GM19351 (cell line): Measurements from ENCODE around the gene CCNF.
A peak's percentile ranks its signal among the peaks of the same experiment; 100 is the strongest.
"Not testable (repeated sequence)": the region's sequence is repeated elsewhere in the genome, so short reads cannot be mapped to it uniquely, and the experiment has no call there.

Source experiments
- ATAC-seq: cut with Tn5 transposase; IDR thresholded peaks from one replicate; pipeline ENCODE4 v1.9.1; 2021; ENCODE audit warnings: mild to moderate bottlenecking, moderate library complexity; ENCODE audit not compliant: unreplicated experiment

The CCNF gene

DNA sequence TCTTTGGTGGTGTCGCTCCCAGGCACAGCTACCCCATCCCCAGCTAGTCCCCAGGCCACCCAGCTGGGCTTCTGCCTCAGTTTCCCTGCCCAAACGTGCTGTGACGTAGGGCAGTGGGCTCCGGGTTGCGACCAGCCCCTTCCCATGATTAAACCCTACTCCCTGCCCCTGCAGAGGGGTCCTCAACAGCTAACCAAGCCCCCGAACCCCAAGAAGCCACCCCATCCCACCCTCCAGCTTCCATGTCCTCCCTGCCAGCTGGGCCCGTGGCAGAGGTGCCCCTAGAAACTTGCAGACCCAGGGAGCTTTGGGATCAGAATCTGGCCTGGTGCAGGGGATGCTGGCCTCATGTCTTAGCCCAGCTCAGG is 41.0 kb downstream of the CCNF start:
- ATAC-seq, result no peak

DNA sequence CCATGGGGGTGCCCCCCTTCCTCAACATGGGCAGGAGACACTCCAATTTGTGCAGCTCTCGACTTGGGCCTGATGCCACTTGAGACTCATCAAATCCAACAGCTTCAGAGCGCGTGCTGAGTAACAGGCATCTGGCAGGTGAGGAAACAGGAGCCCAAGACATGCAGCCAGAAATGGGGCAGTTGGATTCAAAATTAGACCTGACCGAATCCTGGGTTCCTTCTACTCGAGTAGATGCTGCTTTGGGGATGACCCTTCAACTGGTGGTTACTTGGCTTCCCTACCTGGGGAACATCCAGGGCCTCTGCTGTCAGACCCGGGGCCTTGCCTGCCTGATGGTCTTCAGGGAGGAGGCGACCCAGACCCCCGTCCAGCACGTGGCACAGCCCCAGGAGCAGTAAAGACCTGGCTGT is 41.4 kb downstream of the CCNF start:
- no peak for ATAC-seq

DNA sequence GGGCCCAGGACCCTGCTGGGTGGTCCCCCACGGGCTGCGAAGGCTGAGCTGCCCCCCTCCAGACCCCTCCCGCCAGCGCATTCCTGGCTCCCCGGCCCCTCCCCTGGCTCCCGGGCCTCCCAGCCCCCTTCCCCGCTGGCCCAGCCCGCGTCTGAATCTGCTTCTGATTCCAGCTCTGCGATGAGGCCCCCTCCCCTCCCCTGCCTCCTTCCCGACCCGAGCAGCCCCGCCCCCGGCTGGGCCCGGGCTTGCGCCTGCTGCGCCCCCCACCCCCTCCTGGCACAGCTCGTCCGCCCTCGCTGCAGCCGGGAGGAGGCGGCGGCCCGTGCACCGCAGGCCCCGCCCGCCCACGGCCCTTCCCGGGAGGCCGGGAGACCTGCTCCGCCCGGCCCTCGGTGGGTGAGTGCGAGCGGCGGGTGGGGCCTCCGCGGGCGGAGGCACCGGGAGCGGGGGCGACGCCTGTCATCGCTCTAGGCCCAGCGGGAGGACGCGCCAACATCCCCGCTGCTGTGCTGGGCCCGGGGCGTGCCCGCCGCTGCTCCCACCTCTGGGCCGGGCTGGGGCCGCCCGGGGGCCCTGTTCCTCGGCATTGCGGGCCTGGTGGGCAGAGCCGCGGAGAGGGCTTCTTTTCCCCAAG is 41.9 kb downstream of the CCNF start, which contains the start of gene NTN3:
NTN3 (plus strand) TSS at position 282 of the 637 bp plus-strand sequence. CDS start 405 bp downstream, outside the sequence.
- no peak for ATAC-seq

DNA sequence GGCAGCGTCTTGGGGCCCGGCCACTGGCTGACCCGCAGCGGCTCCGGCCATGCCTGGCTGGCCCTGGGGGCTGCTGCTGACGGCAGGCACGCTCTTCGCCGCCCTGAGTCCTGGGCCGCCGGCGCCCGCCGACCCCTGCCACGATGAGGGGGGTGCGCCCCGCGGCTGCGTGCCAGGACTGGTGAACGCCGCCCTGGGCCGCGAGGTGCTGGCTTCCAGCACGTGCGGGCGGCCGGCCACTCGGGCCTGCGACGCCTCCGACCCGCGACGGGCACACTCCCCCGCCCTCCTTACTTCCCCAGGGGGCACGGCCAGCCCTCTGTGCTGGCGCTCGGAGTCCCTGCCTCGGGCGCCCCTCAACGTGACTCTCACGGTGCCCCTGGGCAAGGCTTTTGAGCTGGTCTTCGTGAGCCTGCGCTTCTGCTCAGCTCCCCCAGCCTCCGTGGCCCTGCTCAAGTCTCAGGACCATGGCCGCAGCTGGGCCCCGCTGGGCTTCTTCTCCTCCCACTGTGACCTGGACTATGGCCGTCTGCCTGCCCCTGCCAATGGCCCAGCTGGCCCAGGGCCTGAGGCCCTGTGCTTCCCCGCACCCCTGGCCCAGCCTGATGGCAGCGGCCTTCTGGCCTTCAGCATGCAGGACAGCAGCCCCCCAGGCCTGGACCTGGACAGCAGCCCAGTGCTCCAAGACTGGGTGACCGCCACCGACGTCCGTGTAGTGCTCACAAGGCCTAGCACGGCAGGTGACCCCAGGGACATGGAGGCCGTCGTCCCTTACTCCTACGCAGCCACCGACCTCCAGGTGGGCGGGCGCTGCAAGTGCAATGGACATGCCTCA is 42.6 kb downstream of the CCNF start:
- no peak for ATAC-seq

DNA sequence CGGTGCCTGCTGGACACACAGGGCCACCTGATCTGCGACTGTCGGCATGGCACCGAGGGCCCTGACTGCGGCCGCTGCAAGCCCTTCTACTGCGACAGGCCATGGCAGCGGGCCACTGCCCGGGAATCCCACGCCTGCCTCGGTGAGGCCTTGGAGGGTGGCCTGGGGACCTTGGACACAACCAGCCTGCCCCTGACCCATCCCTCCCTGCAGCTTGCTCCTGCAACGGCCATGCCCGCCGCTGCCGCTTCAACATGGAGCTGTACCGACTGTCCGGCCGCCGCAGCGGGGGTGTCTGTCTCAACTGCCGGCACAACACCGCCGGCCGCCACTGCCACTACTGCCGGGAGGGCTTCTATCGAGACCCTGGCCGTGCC is 43.2 kb downstream of the CCNF start:
- ATAC-seq, result no peak

DNA sequence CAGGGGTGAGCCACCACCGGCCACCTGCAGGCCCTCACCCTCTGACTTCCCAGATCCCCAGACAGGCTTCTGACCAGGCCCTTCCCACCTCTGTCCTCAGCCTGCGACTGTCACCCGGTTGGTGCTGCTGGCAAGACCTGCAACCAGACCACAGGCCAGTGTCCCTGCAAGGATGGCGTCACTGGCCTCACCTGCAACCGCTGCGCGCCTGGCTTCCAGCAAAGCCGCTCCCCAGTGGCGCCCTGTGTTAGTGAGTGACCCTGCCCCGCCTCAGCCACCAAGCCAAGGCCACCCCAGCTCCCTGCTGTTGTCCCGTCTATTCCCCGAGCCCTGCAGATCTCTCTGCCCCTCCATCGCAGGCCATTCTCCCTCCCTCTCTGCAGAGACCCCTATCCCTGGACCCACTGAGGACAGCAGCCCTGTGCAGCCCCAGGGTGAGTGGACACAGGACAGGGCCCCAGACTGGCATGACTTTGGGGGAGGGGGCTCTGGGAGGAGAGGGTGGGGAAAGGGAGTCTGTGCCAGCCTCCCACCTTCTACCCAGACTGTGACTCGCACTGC is 43.7 kb downstream of the CCNF start:
- no peak for ATAC-seq

DNA sequence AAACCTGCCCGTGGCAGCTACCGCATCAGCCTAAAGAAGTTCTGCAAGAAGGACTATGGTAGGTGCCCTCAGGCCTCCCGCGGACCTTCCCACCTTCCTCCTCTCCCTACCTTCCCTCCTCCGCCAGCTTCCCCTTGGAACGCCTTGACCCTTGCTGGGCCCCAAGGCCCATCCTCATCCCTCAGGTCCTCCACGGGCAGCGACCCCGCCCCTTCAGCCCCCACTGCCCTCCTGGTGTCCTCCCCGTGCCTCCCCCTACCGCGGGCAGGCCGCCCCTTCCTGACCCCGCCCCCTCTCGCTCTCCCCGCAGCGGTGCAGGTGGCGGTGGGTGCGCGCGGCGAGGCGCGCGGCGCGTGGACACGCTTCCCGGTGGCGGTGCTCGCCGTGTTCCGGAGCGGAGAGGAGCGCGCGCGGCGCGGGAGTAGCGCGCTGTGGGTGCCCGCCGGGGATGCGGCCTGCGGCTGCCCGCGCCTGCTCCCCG is 44.2 kb downstream of the CCNF start:
- ATAC-seq, result no peak

DNA sequence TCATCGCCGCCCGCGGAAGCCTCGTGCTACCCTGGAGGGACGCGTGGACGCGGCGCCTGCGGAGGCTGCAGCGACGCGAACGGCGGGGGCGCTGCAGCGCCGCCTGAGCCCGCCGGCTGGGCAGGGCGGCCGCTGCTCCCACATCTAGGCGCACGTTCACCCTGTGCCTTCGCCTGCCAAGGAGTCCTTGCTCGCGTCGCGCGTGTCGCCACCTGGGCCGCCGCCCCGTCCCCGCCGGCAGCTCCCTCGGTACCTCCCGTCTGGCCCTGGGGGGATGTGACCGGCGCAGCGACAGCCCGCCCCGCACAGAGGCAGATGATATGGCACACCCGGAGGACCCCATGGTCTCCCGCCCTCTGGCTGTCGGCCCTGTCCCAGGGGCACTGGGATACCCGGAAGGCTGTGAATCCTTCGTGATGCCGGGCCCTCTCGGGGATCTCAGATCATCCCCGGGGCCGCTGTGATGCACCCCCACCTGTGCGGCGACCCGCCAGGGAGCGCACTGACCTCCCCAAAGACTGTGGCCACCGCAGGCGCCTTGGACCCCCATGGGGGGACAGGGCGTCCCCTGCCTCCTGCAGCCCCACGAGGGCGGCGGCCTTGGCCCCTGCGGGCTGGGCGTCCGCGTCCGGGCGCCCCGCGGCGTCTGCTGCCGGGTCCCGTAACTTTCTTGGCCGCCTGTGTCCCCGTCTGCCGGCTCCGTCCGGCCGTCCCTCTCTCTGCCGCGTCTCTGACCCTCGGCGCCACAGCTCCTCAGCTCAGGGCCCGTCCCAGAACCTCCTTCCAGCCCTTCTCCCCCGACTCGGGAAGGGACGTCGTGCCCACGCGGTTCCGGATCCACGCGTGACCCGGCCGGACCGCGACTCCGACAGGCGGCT is 45.0 kb downstream of the CCNF start:
- peak; percentile 45 for ATAC-seq

DNA sequence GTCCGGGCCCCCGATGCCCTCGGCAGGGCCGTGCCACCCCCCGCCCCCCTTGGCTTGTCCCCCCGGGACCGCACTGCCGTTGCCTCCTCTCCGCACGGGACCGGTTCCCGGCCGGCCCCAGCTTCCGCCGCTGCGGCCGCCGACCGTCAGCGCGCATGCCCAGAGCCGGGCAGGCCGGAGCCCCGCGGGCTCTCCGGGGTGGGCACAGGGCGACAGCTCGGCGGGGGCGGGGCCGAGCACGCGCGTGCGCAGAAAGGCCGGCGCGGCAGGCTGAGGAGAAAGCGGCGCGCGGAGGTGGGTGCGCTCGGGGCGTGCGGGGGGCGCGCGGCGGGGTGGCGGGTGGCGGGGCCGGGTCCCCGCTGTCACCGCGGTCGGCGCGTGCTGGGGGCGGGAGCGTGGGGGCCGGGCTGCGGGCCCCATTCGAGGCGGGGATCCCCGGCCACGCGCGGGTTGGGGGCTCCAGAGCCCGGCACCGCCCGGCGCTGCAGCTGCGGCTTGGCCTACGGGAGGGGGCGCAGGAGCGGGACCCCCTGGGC is 45.7 kb downstream of the CCNF start, which contains the start of gene TBC1D24:
TBC1D24 (plus strand) TSS at position 251 of the 536 bp plus-strand sequence. CDS start 21,022 bp downstream, outside the sequence.
- ATAC-seq, result peak; percentile 54

DNA sequence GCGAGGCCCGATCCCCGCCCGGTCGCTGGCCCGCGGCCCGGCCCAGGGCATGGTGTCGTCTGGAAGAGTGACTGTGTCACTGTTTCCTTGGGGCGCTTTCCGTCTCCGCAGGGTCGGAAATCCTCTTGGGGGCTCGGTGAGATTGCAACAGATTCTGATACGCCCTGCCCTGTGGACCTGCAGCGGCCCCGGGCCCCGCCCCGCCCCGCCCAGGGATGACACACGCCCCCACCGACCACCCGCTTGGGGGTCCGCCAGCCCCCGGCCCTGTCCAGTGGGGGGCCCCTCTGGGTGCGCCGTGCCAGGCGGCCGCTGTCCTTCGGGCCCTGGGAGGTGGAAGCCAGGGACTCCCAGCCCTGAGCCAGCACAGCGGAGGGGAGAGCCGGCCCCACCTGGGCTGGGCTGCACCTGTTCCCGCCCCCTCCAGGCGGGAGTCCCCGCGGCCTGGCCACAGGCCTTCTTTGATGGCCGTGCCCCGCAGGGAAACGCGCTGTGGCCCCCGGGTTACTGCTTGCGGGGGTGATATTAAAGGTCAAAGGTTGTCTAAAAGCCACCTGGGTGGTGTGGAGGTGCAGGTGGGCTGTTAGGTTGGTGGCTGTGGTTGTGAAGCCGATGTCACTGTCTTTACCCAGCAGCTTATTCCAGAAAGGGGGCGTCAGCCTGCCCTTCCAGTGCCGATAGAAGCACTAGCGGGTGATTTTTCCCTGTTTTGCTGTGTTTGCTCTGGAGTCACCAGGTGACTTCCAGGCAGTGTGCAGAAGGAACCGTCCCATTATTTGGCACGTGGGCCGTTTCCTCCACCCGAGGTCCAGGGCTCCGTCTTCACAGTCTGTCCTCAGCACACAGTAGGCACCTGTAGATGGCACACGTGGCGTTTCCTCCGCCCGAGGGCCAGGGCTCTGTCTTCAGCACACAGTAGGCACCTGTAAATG is 46.4 kb downstream of the CCNF start:
- peak; percentile 14 for ATAC-seq

DNA sequence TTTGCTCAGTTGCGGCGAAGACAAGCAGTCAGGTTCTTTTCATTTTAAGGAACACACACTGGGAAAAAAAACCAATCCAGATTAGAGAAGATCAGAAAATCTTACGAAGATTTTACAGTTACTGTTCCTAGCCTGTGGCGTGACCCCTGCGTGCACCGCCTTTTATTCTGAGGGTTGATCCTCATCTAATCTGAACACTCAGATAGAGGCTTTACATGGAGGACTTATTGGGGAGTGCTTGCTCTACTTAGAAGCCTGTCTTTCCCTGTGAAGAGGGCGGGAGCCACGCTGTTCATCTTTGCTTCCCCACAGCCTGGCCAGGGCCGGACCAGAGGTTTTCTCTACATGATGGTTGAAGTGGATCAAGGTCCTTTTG is 47.1 kb downstream of the CCNF start:
- no peak for ATAC-seq

DNA sequence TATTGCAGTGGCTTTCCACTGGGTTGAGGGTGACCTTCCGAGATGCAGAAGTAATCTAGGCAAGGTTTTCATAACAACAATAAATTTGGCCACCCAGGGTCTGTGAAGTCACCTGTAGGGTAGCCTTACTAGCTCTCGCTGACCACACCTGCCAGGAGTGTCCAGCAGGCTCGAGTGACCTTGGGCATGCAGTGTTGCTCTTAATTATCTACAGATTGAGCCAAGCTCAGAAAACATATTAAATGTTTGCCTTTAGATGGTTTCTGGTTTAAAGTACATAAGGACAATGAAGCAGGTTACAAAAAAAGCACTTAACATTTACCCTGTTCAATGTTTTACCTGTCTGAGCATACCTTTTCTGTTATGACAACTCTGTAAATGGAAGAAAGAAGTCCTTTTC is 47.5 kb downstream of the CCNF start:
- ATAC-seq, result no peak

DNA sequence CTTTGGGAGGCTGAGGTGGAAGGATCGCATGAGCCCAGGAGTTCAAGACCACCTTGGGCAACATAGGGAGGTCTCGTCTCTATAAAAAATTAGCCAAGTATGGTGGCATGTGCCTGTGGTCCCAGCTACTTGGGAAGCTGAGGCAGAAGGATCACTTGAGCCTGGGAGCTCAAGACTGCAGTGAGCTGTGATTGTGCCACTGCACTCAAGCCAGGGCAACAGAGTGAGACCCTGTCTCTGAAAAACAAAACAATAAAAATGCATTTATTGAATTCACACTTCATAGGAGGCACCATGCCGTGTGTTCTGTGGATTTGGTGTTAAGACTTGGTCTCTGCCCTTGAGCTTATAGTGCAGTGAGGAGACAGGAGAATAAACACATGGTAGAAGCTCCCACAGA is 48.1 kb downstream of the CCNF start:
- ATAC-seq, result no peak

DNA sequence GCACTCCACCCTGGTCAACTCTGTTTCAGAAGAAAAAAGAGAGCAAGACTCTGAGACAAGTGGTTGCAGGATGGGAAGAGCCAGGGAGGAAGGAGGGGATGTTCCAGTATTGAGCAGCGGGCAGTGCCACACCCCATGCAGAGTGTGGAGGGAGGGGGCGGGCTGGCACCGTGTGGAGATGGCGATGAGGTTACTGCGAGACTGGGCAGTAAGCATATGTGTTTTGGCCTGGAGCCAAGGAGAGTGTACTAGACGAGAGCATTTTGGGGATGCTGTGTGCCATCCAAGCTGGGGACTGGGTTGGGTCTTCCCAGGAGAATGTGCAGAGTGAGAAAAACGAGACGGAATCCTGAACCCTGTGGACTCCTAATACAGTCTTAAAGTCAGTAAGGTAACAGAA is 49.0 kb downstream of the CCNF start:
- no peak for ATAC-seq

DNA sequence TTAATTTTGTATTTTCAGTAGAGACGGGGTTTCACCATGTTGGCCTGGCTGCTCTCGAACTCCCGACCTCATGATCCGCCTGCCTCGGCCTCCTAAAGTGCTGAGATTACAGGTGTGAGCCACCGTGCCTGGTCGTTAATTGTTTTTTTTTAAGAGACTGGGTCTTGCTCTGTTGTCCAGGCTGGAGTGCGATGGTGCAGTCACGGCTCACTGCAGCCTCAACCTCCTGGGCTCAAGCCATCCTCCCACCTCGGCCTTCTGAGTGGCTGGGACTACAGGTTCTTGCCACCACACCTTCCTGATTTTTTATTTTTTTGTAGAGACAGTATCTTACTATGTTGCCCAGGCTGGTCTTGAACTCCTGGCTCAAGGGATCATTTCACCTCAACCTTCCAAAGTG is 50.7 kb downstream of the CCNF start:
- ATAC-seq, result not testable (repeated sequence)

DNA sequence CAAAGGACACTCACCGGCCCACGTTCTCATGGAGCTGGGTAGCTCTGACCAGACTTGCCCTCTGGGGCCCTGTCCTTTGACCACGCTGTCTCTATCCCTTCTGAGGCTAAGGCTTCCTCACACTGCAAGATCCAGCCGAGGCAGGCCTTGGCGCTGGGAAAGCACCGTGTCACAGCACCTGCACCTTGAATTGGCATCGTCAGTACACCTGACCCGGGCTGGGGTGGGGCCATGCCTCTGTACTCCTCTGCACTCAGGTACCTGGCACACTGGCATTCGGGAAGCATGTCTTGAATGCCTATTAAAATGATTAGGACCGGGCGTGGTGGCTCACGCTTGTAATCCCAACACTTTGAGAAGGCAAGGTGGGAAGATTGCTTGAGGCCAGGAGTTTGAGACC is 51.7 kb downstream of the CCNF start:
- no peak for ATAC-seq

DNA sequence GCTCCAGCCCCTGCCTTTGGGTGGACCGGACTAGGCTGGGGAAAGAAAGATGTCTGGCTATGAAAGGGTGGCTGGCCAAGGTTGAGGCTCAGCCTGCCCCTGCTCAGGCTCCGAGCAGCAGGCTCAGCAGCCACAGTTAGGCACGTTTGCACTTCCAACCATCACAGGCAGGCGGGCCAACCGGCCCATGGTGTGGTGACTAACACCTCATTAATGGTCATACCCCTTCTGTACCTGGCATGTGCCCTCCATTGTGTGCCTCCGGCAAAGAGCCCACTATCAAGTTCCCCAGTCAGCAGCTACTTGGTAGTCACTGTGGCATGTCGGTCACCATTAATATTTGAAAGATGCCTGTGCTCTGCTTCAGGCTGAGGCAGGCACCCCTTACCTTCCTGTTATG is 52.4 kb downstream of the CCNF start:
- no peak for ATAC-seq

DNA sequence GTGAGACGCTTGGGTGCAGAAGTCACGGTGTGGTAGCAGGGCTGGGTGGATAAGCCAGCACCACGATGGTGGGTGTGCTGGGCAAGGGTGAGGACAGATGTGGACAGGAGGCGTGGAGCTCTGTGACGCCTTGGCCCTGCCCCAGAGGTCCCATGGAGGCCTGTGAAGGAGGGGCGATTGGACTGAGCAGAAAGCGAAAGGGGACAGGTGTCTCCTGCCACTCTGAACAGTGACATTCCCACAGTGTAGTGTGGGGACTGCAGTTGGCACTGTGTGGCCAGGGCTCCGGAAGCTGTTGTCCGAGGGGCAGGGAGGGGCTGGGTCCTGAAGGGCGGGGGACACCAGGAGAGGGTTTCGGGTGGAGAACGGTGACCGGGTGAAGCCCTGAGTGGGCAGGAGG is 53.0 kb downstream of the CCNF start:
- ATAC-seq, result no peak

DNA sequence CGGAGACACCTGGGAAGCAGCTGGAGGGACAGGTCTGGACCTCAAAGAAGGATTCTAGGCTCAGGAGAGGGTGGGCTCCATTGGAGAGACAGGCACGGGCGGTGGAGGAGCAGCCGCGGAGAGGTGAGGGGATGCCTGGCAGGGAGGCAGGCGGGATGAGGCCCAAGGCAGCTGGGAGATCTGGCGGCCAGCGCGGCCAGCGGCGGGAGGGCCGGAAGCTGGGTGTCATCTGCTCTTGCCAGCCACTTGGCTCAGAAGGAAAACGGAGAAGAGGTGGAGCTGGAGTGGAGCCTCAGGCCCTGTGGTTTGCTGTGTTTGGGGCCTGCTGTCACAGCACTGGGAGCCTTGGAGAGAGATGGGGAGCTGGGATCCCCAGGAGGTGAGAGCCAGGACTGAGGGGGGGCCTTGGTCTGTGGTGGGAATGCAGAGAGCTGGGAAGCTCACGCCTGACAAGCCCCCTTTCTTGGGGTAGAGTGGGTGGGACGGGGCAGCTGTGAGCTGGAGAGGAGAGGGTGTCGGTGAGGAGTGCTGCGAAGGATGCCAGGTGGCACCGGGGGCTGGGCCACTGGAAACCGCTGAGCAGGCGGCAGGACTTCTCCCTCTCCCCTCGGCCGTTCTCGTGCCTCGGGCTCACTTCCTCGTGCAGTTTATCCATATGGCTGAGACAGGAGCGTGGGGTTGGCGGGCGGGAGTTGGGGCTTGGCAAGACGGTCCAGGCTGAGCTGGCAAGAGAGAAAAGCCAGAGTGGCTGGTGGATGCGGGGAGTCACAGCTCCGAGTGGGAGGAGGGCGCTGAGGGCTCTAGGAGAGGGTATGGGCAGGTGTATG is 53.7 kb downstream of the CCNF start:
- ATAC-seq, result no peak
